PFSK-1 (cell line): Measurements from ENCODE around the gene NT5DC1.

Experiments
- FOXP2 ChIP-seq: optimal IDR thresholded peaks from 2 replicates; pipeline ENCODE3; 2011; ENCODE audit warnings: borderline replicate concordance, control low read depth, inconsistent platforms; ENCODE audit not compliant: insufficient read depth; ENCODE audit errors: extremely low read length, extremely low read depth
- POLR2AphosphoS5 ChIP-seq: IDR thresholded peaks from 2 replicates; pipeline ENCODE4 v1.6.1; 2012; ENCODE audit warnings: low read depth, mild to moderate bottlenecking, control low read depth, low read length, moderate library complexity
- SIN3A ChIP-seq: IDR thresholded peaks from 2 replicates; pipeline ENCODE4 v1.6.1; 2012; ENCODE audit warnings: mild to moderate bottlenecking, low read length, moderate library complexity, borderline replicate concordance; ENCODE audit not compliant: insufficient read depth
- TAF1 ChIP-seq: IDR thresholded peaks from 2 replicates; pipeline ENCODE4 v1.6.1; 2012; ENCODE audit warnings: low read length, control low read depth, borderline replicate concordance; ENCODE audit not compliant: insufficient read depth
- TF ChIP-seq, protein P1 (sequence below), 2 experiments: IDR thresholded peaks; 2 replicates each; pipeline versions ENCODE4 v1.6.1 to v1.8.0; 2011 to 2012; ENCODE audit warnings: low read depth in 2 of 2, low read length in 2 of 2, control low read depth in 1 of 2, inconsistent platforms in 1 of 2, mild to moderate bottlenecking in 1 of 2, moderate library complexity in 1 of 2; ENCODE audit not compliant: insufficient read depth in 1 of 2

The NT5DC1 gene

DNA sequence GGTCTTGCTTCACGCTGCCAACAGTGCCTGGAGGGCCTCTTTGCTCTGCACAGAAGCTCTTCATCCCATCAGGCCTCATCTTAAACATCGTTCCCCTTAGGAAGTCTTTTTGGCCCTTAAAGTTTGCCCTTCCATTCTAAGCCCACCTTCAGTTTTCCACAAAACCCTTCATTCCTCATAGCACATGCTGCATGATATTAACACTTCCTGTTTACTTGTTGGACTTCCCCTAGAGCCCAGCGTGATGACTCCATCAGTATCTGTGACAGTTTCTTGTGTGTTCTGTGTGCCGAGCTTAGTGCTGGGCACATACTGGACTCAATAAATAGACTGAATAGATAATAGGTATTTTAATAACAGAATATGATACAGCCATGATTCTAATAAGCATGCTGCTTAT lies 2.2 kb downstream of the NT5DC1 start:
- TF ChIP-seq POLR2AphosphoS5 (no peak), SIN3A (no peak), FOXP2 (no peak), TAF1 (no peak)
- TF ChIP-seq, protein P1, sequence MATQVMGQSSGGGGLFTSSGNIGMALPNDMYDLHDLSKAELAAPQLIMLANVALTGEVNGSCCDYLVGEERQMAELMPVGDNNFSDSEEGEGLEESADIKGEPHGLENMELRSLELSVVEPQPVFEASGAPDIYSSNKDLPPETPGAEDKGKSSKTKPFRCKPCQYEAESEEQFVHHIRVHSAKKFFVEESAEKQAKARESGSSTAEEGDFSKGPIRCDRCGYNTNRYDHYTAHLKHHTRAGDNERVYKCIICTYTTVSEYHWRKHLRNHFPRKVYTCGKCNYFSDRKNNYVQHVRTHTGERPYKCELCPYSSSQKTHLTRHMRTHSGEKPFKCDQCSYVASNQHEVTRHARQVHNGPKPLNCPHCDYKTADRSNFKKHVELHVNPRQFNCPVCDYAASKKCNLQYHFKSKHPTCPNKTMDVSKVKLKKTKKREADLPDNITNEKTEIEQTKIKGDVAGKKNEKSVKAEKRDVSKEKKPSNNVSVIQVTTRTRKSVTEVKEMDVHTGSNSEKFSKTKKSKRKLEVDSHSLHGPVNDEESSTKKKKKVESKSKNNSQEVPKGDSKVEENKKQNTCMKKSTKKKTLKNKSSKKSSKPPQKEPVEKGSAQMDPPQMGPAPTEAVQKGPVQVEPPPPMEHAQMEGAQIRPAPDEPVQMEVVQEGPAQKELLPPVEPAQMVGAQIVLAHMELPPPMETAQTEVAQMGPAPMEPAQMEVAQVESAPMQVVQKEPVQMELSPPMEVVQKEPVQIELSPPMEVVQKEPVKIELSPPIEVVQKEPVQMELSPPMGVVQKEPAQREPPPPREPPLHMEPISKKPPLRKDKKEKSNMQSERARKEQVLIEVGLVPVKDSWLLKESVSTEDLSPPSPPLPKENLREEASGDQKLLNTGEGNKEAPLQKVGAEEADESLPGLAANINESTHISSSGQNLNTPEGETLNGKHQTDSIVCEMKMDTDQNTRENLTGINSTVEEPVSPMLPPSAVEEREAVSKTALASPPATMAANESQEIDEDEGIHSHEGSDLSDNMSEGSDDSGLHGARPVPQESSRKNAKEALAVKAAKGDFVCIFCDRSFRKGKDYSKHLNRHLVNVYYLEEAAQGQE (IDR thresholded peaks at IDR 0.05; ENCODE audit: insufficient read depth in 1 of 2, low read depth in 2 of 2, low read length in 2 of 2): no peak

- TF ChIP-seq, protein P1 (IDR thresholded peaks at IDR 0.05; ENCODE audit: insufficient read depth in 1 of 2, low read depth in 2 of 2, low read length in 2 of 2): no peak
- no peak for TF ChIP-seq TAF1
- no peak for TF ChIP-seq SIN3A
- TF ChIP-seq FOXP2: no peak
- TF ChIP-seq POLR2AphosphoS5: no peak
These were observed 4.0 kb downstream of the NT5DC1 start for GRCh38 chr6:116104636-116105035.

DNA sequence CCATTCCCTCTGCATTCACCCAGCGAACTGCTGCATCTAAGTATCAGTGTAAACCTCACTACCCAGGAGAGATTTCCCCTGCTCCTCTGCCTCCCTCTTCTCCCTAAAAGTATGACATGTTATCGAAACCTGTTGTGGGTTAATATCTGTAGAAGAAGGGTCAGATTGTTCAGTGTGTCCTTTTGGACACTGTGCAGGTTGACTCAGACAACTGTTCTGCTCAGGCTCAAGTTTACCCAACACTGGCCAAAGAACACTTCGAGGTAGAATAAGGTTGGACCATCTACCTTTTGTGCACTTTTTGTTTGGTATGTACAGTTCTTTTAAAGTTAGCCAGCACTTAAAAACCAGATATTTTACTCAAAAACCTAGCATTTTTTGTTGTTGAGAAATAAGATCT lies 4.6 kb downstream of the NT5DC1 start:
- TF ChIP-seq FOXP2: no peak
- no peak for TF ChIP-seq POLR2AphosphoS5
- no peak for TF ChIP-seq TAF1
- no peak for TF ChIP-seq SIN3A
- TF ChIP-seq, protein P1 (IDR thresholded peaks at IDR 0.05; ENCODE audit: insufficient read depth in 1 of 2, low read depth in 2 of 2, low read length in 2 of 2): no peak

DNA sequence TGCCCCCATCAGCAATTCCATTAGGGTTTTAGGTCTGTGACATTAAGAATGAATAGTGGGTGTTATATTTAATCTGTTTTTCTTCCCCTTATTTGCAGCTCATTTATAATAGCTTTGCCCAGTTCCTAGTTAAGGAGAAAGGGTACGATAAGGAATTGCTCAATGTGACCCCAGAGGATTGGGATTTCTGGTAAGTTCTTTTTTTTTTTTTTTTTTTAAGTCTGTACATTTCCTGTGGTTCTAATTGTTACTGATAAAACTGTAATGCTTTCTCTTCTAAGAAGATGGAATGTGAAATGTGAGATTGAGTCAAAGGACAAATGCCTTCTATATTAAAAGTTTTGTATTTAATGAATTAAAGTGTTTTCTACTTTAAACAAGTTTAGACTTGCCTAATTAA lies 5.5 kb downstream of the NT5DC1 start:
- TF ChIP-seq POLR2AphosphoS5 (no peak), TAF1 (no peak), SIN3A (no peak), FOXP2 (no peak)
- TF ChIP-seq, protein P1 (IDR thresholded peaks at IDR 0.05; ENCODE audit: insufficient read depth in 1 of 2, low read depth in 2 of 2, low read length in 2 of 2): no peak

- TF ChIP-seq, protein P1 (IDR thresholded peaks at IDR 0.05; ENCODE audit: insufficient read depth in 1 of 2, low read depth in 2 of 2, low read length in 2 of 2): no peak
- TF ChIP-seq TAF1 (no peak), FOXP2 (no peak), SIN3A (no peak), POLR2AphosphoS5 (no peak)
These were observed 8.2 kb downstream of the NT5DC1 start for GRCh38 chr6:116108836-116109235.
